LoVo (cell line): Measurements from ENCODE around the gene APH1B.
"Not testable (repeated sequence)": the region's sequence is repeated elsewhere in the genome, so short reads cannot be mapped to it uniquely, and the experiment has no call there.

Experiments
- DNase-seq: peaks from one replicate; pipeline ENCODE4 v3.0.0-alpha.2; 2016; ENCODE audit warnings: low spot score

Gene APH1B

DNA sequence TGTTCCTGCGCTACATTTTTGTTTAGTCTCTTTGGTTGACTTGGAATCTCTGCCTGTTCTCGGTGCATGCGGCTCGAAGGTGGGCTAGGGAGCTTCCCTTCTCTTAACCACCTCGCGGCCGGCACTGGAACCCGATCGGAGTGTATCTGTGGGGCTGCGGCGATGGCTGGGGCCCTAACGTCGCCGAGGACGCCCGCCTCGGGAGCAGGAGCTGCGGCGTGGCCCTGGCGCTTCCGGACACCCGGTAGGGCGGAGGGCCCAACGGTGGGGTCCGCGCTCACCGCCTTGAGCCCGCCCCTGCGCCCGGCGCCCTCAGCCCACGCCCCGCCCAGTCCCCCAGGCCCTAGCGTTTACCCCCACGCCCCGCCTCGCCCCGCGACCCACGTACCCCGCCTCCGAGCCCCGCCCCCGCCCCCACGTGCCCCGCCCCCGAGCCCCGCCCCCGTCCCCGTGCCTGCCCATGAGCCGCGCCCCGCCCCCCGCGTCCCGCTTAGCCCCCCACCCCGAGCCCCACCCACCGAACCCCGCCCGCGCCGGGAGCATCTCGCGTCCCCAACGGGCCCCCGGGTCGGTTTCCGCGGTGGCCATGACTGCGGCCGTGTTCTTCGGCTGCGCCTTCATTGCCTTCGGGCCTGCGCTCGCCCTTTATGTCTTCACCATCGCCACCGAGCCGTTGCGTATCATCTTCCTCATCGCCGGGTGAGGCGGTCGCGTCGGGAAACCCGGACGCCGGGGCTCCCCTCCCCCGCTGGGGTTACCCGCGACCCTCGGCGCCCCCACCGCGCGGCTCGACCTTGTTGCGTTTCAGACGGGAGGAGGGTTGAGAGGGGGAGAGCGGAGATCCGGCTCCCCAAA lies at the start of gene APH1B:
APH1B (plus strand) TSS at position 568 of the 855 bp plus-strand sequence; CDS start at position 587, 19 bp downstream.
- DNase-seq, result peak; percentile 76

DNA sequence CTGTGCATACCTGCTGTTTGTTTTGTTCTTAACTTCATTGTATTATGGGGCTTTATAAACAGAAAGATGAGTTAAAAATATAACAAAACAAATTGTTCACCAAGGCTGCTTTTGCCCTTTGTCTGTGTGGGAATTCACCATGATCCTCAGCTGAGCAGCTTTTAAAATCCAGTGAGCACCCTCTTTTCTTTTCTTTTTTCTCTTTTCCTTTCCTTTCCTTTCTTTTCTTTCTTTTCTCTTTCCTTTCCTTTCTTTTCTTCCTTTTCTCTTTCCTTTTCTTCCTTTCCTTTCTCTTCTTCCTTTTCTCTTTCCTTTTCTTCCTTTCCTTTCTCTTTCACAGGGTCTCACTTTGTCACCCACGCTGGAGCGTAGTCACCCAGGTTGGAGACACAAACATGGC lies 49.7 kb upstream of the APH1B start:
- no peak for DNase-seq

DNA sequence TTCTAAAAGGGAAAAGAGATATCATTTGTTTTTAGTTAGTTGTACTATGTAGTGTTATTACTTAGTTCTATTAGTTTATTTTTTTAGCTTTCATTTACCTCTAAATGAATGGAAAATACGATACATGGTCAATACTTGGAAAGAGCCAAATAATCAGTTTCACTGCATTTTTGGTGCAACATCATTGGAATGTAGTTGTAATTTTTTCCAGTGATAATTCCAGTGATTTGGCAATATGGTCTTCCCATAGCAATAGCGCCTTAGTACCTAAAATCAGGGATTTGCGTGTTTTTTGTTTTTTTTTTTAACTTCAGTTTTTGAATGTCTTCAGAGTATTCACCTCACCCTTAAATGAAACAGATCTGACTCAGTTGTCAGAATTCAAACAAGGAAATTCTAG lies 46.2 kb upstream of the APH1B start:
- no peak for DNase-seq

DNA sequence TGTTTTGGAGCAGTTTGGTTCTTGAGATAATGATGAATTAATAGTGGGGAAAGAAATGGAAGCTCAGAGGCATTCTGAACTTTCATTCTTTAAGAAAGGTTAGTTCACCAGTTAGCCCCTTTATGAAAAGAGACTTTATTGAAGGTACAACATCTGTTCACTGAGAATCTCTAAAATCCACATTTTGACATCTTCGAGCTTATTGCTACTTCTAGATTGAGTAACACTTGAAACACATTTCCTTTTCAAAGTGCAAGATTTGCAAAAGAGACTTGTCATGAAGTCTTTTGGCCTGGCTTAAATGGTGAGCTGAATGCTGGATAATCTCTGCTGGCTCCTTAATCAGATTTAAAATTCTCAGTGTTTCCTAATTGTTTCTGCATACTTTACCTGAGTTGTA lies 45.7 kb upstream of the APH1B start:
- DNase-seq, result no peak

DNA sequence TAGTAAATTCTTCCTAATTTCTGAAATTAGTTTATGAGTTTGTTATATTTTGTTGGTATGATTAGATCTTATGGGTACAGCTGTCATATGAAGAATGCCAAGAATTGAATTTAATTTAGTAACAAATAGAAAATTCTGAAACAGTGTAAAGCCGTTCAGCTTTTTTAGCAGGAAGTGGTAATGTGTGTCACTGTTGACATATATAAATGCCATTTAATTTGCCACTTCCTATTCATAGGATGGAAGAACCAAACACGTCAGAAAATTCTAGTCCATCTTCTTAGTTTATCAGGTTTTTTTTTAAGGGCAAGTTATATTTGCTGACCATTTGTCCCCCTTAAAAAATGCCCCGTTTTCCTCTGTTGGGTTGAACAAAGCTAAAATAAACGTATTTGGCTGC lies 45.0 kb upstream of the APH1B start:
- DNase-seq, result no peak

DNA sequence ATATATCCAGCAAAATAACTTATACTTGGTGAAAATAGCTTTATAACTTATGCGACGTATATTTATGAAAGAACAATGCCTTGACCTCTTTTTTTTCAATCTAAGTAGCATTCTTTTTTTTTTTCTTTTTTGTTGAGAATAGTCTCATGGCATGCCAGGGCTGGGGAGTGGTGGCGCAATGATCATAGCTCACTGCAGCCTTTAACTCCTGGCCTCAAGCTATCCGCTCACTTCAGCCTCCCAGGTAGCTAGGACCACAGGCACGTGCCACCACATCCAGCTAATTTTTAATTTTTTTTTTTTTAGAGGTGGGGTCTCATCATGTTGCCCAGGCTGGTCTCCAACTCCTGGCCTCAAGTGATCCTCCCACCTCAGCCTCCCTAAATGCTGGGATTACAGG lies 44.5 kb upstream of the APH1B start:
- DNase-seq, result no peak

DNA sequence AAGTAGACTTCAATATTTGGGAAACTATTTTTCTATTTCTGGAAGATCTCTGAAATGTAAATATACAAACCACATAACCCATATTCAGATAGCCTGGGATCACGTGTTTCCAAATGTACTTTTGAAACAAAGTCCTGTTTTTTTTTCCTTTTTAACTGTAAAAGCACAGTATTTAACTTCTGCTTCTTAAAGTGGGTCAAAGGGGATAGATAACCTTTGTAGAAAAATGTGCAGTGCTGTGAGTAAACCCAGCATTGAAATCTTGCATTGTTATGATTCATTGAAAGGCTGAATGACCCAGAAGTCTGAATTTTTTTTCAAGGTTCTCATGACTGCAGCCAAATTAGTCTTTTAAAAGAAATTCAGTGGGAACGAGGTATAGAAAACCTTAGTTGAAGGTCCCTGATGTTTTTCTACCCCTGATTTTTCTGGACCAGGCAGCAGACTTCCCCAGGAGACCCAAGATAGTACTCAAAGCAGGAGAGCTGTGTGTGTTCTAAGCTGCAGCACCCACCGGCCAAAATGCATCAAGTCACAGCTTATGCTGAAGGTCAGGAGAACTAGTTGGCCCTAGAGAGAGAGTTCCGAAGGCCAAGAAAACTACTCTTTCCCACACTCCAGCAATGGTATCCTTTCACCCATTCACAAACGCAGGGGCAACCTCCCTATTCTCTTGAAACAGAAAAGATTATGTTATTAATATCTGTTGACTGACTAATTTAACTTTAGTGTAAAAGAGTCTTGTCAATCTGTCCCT lies 43.6 kb upstream of the APH1B start:
- no peak for DNase-seq

DNA sequence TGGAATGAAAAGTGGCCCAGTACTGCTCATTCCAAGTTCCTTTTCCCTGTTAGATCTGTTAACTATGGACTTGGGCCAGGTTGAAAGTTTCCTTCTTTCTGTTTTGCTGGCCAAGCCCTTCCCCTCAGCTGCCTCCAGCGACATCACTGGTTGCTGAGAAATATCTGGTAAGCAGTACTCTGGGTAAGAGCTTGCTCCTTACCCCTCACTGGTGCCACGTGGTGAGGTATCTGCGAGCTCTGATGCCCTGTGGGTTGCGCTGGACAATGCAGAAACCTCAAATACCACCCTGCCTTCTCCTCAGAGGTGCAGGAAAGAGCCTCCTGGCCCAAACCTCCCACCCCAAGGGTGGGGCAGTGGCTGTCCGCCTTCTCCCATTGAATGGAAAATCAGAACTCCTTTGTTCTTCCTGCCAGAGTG lies 42.9 kb upstream of the APH1B start:
- DNase-seq, result no peak

DNA sequence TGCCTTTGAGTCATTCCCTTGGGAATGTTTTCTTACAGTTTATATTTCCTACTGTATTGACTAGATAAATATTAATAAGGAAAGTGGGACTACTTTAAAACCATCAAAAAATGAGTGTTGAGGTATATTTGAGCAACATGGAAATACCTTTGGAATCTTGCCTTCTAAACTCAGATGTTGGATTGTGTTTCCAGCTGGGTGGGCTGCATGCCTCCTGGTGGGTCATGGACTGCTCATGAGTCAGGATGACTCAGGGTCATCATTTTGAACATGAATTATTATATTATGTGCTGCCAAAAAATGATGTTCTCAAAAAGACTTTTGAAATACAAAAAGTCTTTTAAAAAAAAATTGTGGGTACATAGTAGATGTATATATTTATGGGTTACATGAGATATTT lies 41.1 kb upstream of the APH1B start:
- DNase-seq, result no peak

DNA sequence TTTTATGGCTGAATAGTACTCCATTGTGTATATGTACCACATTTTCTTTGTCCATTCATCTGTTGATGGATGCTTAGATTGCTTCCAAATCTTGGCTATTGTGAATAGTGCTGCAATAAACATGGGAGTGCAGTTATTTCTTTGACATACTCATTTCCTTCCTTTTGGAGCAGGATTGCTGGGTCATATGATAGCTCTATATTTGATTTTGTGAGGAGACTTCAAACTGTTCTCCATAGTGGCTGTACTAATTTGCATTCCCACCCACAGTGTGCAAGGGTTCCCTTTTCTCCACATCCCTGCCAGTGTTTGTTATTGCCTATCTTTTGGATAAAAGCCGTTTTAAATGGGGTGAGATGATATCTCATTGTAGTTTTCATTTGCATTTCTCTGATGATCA lies 40.3 kb upstream of the APH1B start:
- DNase-seq, result not testable (repeated sequence)

DNA sequence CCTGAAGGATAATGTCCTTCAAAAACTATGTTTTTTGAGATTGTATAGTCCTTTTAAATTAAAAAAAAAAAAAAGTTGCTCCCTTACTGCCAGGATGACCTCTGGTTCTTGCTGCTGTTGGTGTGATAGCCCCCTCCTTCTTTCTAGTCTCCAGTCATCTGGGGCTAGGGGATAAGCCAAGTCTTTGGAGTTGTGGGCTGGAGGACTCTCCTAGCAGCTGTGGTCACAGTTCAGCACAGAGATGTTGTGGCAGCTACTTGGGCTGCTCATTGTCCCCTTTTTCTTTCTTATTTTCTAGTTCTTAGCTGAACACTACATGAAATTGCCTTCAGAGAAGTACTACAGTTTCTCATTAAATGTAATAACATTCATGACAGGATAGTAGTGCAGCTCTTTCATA lies 39.2 kb upstream of the APH1B start:
- no peak for DNase-seq

DNA sequence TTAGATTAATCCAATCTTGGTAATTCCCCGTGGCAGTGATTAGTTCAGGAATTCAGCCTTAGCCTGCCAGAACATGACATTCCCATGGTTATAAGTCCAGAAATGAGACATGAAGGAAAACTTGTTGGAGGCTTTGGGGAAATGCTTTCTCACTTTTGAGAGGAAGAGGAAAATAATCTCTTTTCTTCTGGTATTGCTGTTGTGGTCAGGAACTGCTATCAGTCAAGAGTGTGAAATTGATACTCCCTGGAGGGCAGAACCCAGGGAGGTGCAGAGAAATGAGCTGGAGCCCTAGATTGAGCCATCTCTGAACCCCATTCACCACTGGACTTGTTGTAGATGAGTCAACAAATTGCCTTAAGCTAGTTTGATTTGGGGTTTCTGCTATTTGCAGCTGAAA lies 38.6 kb upstream of the APH1B start:
- no peak for DNase-seq

DNA sequence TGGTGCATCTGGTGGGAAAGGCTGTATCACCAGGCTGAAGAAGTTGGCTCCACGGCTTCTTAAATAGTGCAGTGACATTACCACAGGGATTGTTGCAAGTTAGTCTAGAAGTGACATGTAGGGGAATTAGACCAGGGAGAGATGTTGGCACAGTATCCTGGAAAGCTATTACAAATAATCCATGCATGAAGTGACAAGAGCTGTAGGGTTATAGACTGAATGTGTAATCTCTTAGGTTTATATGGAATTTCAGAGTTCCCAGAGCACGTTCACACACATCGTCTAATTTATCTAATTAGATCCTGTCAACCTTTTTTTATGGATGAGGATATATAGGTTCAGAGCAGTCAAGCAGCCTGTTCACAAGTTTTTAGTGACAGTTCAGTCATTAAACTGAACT lies 37.3 kb upstream of the APH1B start:
- DNase-seq, result no peak

DNA sequence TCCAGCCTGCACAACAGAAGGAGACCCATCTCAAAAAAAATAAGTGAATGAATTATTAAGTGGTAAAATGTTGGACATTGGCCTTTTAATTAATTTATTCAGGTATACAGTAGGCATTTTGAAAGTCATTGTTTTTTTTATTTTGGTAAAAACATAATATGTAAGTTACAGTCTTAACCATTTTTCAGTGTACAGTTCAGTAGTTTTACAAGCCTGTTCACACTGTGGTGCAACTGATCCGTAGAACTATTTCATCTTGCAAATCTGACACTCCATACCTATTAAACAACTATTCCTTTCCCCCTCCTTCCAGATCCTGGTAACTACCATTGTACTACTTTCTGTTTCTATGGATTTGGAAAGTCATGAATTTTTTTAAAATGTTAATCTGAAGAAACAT lies 36.1 kb upstream of the APH1B start:
- DNase-seq, result no peak

DNA sequence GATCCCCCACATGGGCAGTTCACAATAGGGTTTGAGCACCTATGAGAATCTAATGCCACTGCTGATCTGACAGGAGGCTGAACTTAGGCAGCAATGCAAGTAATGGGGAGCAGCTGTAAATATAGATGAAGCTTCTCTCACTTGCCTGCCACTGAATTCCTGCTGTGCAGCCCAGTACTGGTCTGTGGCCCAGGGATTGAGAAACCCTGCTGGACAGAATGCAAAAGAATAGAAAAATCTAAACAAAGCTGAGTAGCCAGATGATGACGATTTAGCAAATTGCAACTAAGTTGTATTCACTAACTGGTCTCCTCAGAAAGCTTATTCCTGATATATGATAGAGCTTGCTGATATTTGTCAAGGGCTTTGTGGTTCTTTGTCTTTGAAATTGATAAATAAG lies 34.3 kb upstream of the APH1B start:
- DNase-seq, result no peak

DNA sequence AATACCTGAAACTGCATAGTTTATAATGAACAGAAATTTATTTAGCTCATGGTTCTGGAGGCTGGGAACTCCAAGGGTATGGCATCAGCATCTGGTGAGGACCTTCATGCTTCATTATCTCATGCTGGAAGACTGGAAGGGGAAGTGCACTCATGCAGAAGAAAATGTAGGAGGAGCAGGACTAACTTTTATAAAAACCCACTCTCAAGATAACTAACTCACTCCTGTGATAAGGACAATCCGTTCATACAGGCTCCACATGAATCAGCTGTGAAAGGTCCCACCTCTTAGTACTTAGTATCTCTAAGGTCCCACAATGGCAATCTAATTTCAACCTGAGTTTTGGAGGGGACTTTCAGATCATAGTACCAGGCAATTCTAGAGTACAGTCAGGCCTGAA lies 33.6 kb upstream of the APH1B start:
- no peak for DNase-seq

DNA sequence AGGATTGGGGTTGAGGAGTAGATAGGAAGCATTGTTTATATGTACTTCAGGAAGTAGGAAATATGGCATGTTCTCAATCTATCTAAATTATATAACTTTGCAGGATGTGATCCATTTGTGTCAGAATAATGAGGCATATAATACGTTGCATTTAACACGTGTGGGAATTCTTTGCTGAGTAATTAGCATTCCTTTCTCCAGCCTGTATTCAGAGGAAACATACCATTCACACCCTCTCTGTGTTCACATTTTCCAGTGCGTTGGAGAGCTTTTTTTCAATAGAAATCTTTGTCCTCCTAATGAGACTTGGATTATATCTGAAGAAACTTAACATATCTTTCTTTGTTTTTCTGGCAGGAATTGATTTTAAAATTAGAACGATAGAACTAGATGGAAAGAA lies 33.0 kb upstream of the APH1B start:
- DNase-seq, result no peak

DNA sequence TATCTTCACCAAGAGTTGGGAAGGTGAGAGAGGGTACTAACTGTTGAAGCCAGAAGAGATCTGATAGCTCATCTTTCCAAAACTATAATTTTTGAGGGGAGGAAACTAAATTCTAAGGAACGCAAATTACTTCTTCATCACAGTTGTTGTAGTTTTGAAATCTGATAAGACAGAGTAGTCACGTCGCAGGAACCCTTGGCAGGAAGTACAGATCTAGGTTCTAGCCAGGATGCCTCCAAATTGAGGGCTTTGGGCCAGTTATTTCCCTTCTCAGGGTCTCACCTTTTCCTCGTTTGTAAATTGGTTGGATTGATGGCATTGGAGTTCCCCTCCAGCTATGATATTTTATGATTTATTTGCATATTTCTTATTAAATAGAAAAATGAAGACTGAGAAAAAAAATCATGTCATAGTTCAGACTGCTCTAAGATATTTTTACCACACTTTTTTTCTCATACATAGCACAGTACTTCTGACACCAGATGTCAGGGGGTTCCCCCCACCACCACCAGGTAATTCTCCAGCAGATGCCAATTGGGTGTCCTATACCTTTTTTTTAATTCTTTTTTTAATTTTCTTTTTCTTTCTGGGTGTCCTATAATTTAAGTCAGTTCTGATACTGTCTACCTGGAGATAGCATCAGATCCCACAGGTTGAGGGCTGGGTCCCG lies 32.3 kb upstream of the APH1B start:
- no peak for DNase-seq

DNA sequence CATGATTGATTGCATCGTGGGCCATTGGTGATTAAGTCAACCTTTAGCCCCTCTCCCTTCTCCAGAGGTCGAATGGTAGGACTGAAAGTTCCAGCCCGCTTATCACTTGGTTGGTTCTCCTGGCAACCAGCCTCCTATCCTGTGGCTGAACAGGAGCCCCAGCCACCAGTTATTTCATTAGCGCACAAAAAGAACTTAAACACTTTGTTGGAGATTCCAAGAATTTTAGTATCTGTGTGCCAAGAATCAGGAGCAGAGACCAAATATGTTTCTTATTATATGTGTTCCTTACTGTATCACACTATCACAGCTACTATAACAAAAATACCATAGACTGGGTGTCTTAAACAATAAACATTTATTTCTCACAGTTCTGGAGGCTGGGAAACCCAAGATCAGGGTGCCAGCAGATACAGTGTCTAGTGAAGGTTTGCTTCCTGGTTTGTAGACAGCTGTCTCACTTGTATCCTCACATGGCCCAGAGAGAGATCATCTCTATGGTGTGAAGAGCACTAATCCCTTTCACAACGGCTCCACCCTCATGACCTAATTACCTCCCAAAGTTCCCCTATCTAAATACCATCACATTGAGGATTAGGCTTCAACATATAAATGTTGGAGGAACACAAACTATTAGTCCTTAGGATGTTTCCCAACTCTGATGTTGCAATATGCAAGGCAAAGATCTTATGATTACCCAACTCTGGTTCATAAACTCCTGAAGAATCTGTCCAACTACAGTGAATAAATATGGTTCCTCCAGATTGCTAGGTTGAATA lies 30.5 kb upstream of the APH1B start:
- DNase-seq, result no peak

DNA sequence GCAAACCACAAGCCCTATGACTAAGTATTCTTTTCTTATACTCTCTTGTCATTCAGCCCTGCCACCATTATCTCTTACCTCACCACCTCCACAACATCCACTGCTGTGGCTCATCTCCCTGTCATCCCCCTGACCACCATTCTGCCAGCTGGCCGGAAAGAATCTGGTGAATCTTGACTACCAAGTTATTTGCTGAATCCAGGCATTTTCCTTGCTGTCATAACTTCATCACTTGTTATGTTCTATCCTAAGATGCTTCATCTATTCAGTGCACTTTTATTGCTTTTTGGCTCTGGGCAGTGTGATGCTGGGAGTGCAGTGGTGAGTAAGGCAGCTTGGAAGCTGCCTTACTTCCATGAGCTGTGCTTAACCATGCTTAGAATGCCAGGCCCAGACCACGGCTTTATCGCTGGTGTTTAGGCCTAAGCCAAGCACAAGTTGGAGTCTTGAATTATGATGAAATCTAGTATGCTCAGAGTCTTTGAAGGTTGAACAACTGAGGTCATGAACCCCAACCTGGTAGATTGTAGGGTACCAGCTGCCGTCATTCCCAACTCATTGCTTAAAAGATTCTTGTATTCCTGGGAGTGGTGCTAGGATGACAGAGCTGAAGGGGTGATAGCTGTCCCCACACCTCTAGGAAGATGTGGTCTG lies 27.0 kb upstream of the APH1B start:
- DNase-seq, result no peak

DNA sequence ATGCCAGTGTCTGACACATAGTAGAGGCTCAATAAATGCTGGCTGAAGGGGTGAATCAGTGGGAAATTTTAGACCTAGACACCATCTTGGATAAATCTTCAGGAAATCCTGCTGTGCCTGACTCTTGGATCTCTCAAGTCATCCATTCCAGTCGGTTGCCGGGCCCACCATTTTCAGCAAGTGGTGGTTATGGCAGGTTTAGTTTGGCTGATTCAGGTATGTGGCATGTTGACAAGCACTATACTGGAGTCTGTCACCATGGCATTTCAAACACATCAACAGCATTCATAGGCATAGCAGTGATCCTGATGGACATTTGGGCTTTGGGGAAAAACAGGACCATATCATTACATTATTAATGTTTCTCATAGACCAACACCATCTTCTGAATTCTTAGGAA lies 25.7 kb upstream of the APH1B start:
- DNase-seq, result no peak

DNA sequence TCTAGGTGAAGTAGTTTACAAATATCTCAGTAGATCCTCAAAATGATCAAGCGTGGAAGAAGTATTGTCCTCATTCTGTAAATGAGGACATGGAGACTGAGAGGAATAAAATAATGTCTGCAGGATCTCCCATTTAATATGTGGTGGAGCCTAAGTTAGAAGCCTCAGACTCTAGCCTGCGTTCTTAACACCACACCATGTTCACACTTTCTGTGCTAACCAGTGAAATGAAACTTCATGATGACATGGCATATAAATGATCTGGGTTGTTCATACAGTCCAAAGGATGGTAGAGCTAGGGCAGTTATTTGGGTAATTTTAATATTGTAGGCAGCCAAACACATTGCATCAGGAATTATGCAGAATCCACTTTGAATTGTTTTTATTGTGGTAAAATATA lies 25.1 kb upstream of the APH1B start:
- DNase-seq, result no peak
